Thyroid gland (tissue), 4 donors: ENCODE measurements around the gene ABR. TPM values are rescaled to one million over a fixed set of nuclear protein-coding genes. Genes with fewer than 3 reads are reported as not detected.
"Not testable (repeated sequence)": the region's sequence is repeated elsewhere in the genome, so short reads cannot be mapped to it uniquely, and the experiment has no call there.

ENCODE experiments used
- DNase-seq, 2 donors: peaks; one replicate each; pipeline ENCODE4 v3.0.0-alpha.2; 2019
- H3K27ac ChIP-seq, 3 donors: fragments of 200-600 bp; sonication (generic); 1 replicate in 2 of 3; 2 replicates in 1 of 3; pipeline ENCODE4 v1.5.1; 2016 to 2019; ENCODE audit warnings: mild to moderate bottlenecking in 1 of 3, moderate library complexity in 1 of 3
- H3K27me3 ChIP-seq: fragments of 200-600 bp; sonication (generic); one replicate; pipeline ENCODE4 v1.5.1; 2019
- H3K36me3 ChIP-seq, 2 donors: fragments of 200-600 bp; sonication (generic); one replicate each; pipeline ENCODE4 v1.5.1; 2016 to 2019
- H3K4me1 ChIP-seq, 2 donors: fragments of 200-600 bp; sonication (generic); one replicate each; pipeline ENCODE4 v1.5.1; 2017 to 2019
- H3K4me3 ChIP-seq, 3 donors: fragments of 200-600 bp; sonication (generic); replicated peaks in 1 of 3; 1 replicate in 2 of 3; 2 replicates in 1 of 3; pipeline ENCODE4 v1.5.1; 2016; ENCODE audit warnings: mild to moderate bottlenecking in 1 of 3
- H3K9me3 ChIP-seq: fragments of 200-600 bp; sonication (generic); one replicate; pipeline ENCODE4 v1.5.1; 2017
- POLR2A ChIP-seq, 2 donors: fragments of 450-650 bp; IDR thresholded peaks; one replicate each; pipeline ENCODE4 v1.6.1; 2017; ENCODE audit warnings: antibody characterized with exemption in 2 of 2, mild to moderate bottlenecking in 2 of 2, moderate library complexity in 1 of 2
- WGBS, 2 donors: methylation state at CpG; one replicate each; pipeline ENCODE4 v1.1.5; 2017; 5-methylcytosine and 5-hydroxymethylcytosine counted together
- intact Hi-C: fragments of 100-400 bp; cut with DNase I; formaldehyde crosslinking; loops from one replicate; pipeline ENCODE4 v1.15.1; 2023
- total RNA-seq, 4 donors: library from RNA; depleted of rRNA; stranded (reverse); fragments of >200 nt; gene quantifications; one replicate each; pipeline ENCODE4 v1.2.3, GENCODE V29; 2016
- TF ChIP-seq, protein P1 (sequence below), 6 experiments: fragments of 200-600 bp in 3 of 6; fragments of 450-650 bp in 3 of 6; sonication (generic) in 3 of 6; IDR thresholded peaks; one replicate each; pipeline ENCODE4 v1.5.1; 2016 to 2019; ENCODE audit warnings: antibody characterized with exemption in 6 of 6, mild to moderate bottlenecking in 2 of 6, inconsistent platforms in 1 of 6, moderate library complexity in 1 of 6

ABR gene
- total RNA-seq, 4 donors from 2014 or later = 23.7 to 33.7 (median 31.5) TPM

DNA sequence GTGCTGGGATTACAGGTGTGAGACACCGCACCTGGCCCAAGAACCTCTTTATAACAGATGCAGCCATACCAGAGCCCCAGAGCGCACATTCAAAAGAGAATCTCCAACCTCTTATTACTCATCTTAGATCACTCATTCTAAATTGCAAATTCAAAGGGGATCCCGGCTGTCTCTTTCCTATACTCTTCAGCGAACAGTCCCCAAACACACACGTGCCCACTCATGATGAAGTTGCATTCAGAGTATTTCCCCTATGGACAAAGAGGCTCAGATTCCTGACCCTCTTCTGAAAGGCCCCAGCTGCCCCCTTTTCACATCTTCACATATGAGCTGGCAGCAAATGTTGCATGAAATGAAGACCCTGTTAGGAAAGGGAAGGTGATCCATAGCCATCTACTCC, 22.5 kb upstream of the ABR start:
- DNase-seq = no peak
- H3K9me3 ChIP-seq = no peaks in the 10 kb centered on the region
- H3K27ac ChIP-seq = no peak overlapping the region
- TF ChIP-seq POLR2A (IDR thresholded peaks at IDR 0.05) = no peak
- TF ChIP-seq, protein P1, sequence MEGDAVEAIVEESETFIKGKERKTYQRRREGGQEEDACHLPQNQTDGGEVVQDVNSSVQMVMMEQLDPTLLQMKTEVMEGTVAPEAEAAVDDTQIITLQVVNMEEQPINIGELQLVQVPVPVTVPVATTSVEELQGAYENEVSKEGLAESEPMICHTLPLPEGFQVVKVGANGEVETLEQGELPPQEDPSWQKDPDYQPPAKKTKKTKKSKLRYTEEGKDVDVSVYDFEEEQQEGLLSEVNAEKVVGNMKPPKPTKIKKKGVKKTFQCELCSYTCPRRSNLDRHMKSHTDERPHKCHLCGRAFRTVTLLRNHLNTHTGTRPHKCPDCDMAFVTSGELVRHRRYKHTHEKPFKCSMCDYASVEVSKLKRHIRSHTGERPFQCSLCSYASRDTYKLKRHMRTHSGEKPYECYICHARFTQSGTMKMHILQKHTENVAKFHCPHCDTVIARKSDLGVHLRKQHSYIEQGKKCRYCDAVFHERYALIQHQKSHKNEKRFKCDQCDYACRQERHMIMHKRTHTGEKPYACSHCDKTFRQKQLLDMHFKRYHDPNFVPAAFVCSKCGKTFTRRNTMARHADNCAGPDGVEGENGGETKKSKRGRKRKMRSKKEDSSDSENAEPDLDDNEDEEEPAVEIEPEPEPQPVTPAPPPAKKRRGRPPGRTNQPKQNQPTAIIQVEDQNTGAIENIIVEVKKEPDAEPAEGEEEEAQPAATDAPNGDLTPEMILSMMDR (IDR thresholded peaks at IDR 0.05) = no peak
- no peaks in the 10 kb centered on the region for H3K27me3 ChIP-seq
- WGBS, 2 donors = 93 to 96% methylated on average over 5 of the region's 5 CpGs
- intact Hi-C loops = no loop called here
- H3K36me3 ChIP-seq = no peaks in the 10 kb centered on the region
- H3K4me3 ChIP-seq = no peak overlapping the region
- peaks cover 0 to 12% of the 10 kb centered on the region in 2 donors for H3K4me1 ChIP-seq

DNA sequence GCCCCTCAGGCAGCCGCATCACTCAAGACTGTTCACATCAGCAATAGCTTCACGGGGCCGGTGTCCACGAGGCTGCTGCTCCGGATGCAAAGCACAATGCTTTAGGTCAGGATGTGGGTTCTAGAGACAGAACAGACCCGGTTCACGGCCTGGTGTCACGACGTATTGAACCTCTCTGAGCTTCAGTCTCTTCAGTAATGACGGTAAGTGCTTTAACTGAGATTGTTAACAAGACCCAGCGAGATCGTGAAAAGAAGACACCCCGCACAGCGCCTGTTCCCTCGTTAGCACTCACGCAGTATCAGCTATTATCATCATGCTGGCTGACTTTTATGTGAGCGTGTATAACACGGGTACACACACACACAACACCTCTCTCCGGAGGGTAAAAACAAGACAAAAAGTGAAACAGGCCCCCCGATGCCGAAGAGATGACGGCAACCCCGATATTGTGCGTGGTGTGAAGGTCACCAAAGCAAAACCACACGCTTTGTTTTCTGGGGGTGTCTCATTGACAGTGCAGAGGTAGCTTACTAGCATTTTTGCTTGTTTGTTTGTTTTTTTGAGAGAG, 21.4 kb upstream of the ABR start:
- WGBS, 2 donors = 80 to 92% methylated on average over 25 of the region's 25 CpGs
- H3K4me1 ChIP-seq = peaks cover 0 to 12% of the 10 kb centered on the region in 2 donors
- H3K27ac ChIP-seq = no peak overlapping the region
- no peaks in the 10 kb centered on the region for H3K9me3 ChIP-seq
- no peak for DNase-seq
- H3K36me3 ChIP-seq = no peaks in the 10 kb centered on the region
- TF ChIP-seq, protein P1 (IDR thresholded peaks at IDR 0.05) = no peak
- no peak for TF ChIP-seq POLR2A (IDR thresholded peaks at IDR 0.05)
- H3K4me3 ChIP-seq = no peak overlapping the region
- intact Hi-C loops = no loop called here
- no peaks in the 10 kb centered on the region for H3K27me3 ChIP-seq

DNA sequence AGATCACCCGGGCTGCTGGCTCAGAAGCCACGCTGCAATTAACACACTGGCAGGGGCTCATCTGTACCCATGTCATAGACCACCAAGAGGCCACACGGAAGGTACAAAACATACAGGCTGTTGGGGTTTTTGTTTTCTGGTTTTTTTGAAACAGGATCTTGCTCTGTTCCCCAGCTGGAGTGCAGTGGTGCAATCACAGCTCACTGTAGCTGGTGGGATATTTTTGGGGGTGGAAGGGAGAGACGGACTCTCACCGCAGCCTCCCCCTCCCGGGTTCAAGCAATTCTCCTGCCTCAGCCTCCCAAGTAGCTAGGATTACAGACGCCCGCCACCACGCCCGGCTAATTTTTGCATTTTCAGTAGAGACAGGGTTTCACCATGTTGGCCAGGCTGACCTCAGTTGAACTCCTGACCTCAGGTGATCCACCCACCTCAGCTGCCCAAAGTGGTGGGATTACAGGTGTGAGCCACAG, 19.5 kb upstream of the ABR start:
- H3K9me3 ChIP-seq, H3K27ac ChIP-seq, DNase-seq, intact Hi-C loops, H3K27me3 ChIP-seq, H3K36me3 ChIP-seq, H3K4me3 ChIP-seq: not testable (repeated sequence)
- 81 to 91% methylated on average over 10 of the region's 10 CpGs for WGBS, 2 donors
- peaks cover 0 to 12% of the 10 kb centered on the region in 2 donors for H3K4me1 ChIP-seq

DNA sequence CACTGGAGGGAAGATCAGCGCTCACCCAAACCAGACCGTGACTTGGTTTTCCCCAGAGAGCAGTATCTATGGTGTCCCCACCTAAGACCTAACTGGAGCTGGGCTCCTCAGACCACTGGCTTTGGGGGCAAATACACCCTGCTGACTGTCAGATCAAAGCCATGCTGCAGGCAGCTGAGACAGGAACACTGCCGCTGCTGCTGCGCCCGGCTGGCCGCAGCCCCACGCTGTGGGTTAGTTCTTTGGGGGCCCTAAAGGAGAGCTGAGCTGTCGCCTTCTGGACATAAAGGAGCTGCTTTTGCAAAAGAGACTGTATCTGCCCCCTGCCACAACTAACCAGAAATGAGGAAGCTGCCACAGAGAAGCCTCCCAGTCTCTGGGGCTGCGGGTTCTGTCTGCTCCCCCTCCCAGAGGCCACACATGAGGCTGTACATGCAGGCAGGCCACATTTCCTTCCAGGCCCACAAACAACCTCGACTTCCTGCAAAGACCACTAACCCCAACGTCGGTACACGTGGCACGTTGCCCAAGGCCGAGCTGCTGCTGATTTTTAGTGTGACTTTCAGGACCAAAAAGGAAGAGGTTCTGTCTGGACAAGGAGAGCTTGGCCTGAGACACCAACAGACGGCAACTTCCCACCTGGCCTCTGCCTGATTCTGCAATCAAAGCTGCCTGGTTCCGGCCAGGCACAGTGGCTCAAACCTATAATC, 18.2 kb upstream of the ABR start:
- Histone ChIP-seq H3K4me3 (no peak overlapping the region), H3K36me3 (no peaks in the 10 kb centered on the region), H3K9me3 (no peaks in the 10 kb centered on the region), H3K27me3 (no peaks in the 10 kb centered on the region), H3K27ac (no peak overlapping the region), H3K4me1 (peaks cover 0 to 12% of the 10 kb centered on the region in 2 donors)
- DNase-seq = peak; percentile 48 to 49
- WGBS, 2 donors = 44 to 64% methylated on average over 15 to 17 of the region's 17 CpGs
- TF ChIP-seq, protein P1 (IDR thresholded peaks at IDR 0.05) = no peak
- TF ChIP-seq POLR2A (IDR thresholded peaks at IDR 0.05) = no peak
- intact Hi-C loops = no loop called here

DNA sequence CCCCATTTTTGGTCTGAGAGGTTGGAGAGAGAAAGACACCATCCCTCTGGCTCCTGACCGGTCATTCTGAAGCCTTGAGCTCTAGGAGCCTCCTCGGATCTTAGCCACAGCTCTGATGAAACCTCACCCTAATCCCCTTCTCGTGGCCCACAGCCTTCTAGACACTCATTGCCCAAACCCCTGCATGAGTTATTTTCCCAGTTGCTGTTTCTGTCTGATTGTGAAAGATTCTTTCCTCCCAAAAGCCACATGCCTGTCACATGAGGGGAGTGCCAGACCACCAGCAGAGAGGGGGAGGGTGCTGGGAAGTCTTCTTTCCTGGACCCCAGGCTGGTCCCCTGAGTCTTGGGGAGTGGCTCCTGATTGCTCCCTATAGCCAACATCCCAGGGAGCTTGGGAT, 17.6 kb upstream of the ABR start:
- H3K4me3 ChIP-seq = no peak overlapping the region
- no peaks in the 10 kb centered on the region for H3K9me3 ChIP-seq
- no peaks in the 10 kb centered on the region for H3K36me3 ChIP-seq
- intact Hi-C loops = no loop called here
- TF ChIP-seq, protein P1 (IDR thresholded peaks at IDR 0.05) = no peak
- TF ChIP-seq POLR2A (IDR thresholded peaks at IDR 0.05) = no peak
- no peak overlapping the region for H3K27ac ChIP-seq
- WGBS, 2 donors = 67 to 70% methylated on average over 3 of the region's 3 CpGs
- no peak for DNase-seq
- H3K27me3 ChIP-seq = no peaks in the 10 kb centered on the region
- peaks cover 0 to 12% of the 10 kb centered on the region in 2 donors for H3K4me1 ChIP-seq
